Keratinocyte (primary cell): ENCODE data around the gene MPZL2.

ENCODE experiments used
- EZH2 ChIP-seq: IDR thresholded peaks from one replicate; pipeline ENCODE4 v1.6.1; 2012; ENCODE audit warnings: inconsistent platforms, mild to moderate bottlenecking, low read length, moderate library complexity
- TF ChIP-seq, protein P1 (sequence below), 3 experiments: IDR thresholded peaks in 1 of 3; conservative IDR thresholded peaks in 1 of 3; optimal IDR thresholded peaks in 1 of 3; 2 replicates in 2 of 3; 3 replicates in 1 of 3; pipeline versions ENCODE3 to v1.5.1; 2011; ENCODE audit warnings: low read length in 3 of 3, mild to moderate bottlenecking in 3 of 3, moderate library complexity in 2 of 3, control low read depth in 1 of 3, inconsistent platforms in 1 of 3; ENCODE audit not compliant: insufficient read depth in 2 of 3; ENCODE audit errors: extremely low read depth in 1 of 3

DNA sequence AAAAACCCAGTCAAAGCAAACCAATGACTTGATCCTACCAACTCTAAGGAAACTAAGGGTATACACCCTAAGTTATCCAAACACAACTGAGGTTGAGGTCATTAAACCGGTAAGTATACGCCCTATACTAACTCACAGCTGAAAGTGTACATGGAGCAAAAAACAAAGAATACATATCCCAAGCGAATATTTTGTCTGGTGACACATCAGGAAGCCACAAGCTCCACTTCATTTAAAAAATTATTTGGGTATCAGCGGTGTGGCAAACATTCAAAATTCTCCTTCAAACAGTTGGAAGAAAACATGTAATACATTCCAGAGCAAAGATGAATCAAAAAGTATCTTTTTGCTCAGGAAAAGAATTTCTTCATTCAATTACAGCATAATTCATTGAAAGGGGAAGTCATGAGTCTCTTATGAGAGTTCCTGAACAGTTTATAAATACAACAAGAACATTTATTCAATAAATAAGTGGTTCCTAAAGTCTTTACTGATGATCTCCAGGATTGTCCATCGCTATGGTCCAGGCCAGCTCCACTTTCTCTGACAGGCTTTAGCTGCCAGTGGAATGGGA, 34.7 kb downstream of the MPZL2 start:
- TF ChIP-seq, protein P1, sequence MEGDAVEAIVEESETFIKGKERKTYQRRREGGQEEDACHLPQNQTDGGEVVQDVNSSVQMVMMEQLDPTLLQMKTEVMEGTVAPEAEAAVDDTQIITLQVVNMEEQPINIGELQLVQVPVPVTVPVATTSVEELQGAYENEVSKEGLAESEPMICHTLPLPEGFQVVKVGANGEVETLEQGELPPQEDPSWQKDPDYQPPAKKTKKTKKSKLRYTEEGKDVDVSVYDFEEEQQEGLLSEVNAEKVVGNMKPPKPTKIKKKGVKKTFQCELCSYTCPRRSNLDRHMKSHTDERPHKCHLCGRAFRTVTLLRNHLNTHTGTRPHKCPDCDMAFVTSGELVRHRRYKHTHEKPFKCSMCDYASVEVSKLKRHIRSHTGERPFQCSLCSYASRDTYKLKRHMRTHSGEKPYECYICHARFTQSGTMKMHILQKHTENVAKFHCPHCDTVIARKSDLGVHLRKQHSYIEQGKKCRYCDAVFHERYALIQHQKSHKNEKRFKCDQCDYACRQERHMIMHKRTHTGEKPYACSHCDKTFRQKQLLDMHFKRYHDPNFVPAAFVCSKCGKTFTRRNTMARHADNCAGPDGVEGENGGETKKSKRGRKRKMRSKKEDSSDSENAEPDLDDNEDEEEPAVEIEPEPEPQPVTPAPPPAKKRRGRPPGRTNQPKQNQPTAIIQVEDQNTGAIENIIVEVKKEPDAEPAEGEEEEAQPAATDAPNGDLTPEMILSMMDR (optimal IDR thresholded peaks at IDR 0.05 in 1 of 3, IDR thresholded peaks at IDR 0.05 in 1 of 3, conservative IDR thresholded peaks at IDR 0.05 in 1 of 3; ENCODE audit: extremely low read depth in 1 of 3, insufficient read depth in 2 of 3, low read length in 3 of 3), result no peak
- no peak for TF ChIP-seq EZH2
